Left ventricle myocardium inferior (tissue), 1 donor: Measurements from ENCODE around the gene ARL13B. TPM values are rescaled to one million over a fixed set of nuclear protein-coding genes. Genes with fewer than 3 reads are reported as not detected.

Experiments used
- DNase-seq: peaks from one replicate; pipeline ENCODE4 v3.0.0-alpha.2; 2020
- H3K27ac ChIP-seq: fragments of 200-600 bp; replicated peaks from 2 replicates; pipeline ENCODE4 v1.8.0; 2021
- H3K27me3 ChIP-seq: fragments of 200-600 bp; 2 replicates; pipeline ENCODE4 v1.8.0; 2021; ENCODE audit warnings: low read depth
- H3K36me3 ChIP-seq: fragments of 200-600 bp; 2 replicates; pipeline ENCODE4 v1.8.0; 2021
- H3K4me1 ChIP-seq: fragments of 200-600 bp; 2 replicates; pipeline ENCODE4 v1.8.0; 2021
- H3K4me3 ChIP-seq: fragments of 200-600 bp; 2 replicates; pipeline ENCODE4 v1.8.0; 2021; ENCODE audit warnings: mild to moderate bottlenecking, moderate library complexity
- H3K9me3 ChIP-seq: fragments of 200-600 bp; replicated peaks from 2 replicates; pipeline ENCODE4 v1.8.0; 2021
- intact Hi-C: fragments of 100-400 bp; cut with micrococcal nuclease; formaldehyde crosslinking; loops from one replicate; pipeline ENCODE4 v1.11.0; 2022
- total RNA-seq: library from RNA; stranded (reverse); fragmentation: NEBNext Ultra II Directional; extraction: Animal tissue kit (Norgen Biotek cat#: 25700); gene quantifications from one replicate; pipeline ENCODE4 v1.2.1, GENCODE V29; 2021
- TF ChIP-seq, protein P1 (sequence below): fragments of 200-600 bp; IDR thresholded peaks from 2 replicates; pipeline ENCODE4 v1.8.0; 2021; ENCODE audit warnings: antibody characterized with exemption, mild to moderate bottlenecking, borderline replicate concordance
- donor health status: DM: no; HTN: yes; CAD: no; lungs with severe emphysema.

ARL13B gene
- total RNA-seq, 1 donor from 2014 or later: 5.6 TPM

DNA sequence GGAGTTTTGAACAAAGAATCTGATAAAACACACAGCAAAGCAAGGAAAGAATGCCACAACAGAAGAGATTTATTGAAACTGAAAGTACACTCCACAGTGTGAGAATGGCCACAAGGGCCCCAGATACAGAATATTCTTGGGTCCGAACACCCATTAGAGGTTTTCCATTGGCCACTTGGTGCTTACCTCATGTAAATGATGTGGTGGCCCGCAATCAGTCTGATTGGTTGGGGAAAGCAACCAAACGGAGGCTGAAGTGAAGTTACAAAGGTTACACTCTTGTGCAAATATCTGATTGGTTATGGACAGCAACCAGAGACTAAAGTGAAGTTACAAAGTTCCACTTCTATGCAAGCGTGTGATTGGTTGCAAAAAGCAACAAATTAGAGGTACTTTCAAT lies 103.3 kb downstream of the ARL13B start:
- intact Hi-C loops: no loop called here

DNA sequence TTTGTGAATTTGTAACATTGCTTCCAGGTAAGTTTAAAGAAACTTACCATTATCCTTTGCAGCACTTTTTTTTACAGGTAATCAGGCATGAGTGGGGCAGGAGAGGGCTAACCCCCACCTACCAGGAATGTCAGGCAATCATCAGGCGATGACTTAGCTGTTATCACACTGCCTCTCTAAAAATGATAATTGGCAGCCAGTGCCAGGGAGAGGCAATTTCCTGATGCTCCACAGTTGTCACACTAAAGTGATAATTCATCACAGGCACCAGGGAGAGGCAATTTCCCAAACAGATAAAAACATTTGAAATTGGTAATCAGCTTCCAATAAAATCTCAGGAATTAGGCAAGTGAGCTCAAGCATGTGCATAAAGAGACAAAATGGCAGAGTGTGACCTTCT lies 109.2 kb downstream of the ARL13B start:
- Histone ChIP-seq H3K4me1 (no peaks in the 10 kb centered on the region), H3K9me3 (no peaks in the 10 kb centered on the region), H3K27me3 (no peaks in the 10 kb centered on the region), H3K27ac (no peak overlapping the region), H3K36me3 (peaks cover 48% of the 10 kb centered on the region), H3K4me3 (no peak overlapping the region)
- intact Hi-C loops: no loop called here
- TF ChIP-seq, protein P1, sequence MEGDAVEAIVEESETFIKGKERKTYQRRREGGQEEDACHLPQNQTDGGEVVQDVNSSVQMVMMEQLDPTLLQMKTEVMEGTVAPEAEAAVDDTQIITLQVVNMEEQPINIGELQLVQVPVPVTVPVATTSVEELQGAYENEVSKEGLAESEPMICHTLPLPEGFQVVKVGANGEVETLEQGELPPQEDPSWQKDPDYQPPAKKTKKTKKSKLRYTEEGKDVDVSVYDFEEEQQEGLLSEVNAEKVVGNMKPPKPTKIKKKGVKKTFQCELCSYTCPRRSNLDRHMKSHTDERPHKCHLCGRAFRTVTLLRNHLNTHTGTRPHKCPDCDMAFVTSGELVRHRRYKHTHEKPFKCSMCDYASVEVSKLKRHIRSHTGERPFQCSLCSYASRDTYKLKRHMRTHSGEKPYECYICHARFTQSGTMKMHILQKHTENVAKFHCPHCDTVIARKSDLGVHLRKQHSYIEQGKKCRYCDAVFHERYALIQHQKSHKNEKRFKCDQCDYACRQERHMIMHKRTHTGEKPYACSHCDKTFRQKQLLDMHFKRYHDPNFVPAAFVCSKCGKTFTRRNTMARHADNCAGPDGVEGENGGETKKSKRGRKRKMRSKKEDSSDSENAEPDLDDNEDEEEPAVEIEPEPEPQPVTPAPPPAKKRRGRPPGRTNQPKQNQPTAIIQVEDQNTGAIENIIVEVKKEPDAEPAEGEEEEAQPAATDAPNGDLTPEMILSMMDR: no peak
- DNase-seq: no peak

More for the DNA sequence above, 103.3 kb downstream of the ARL13B start:
- TF ChIP-seq, protein P1: no peak
- Histone ChIP-seq H3K4me1 (peaks cover 7% of the 10 kb centered on the region), H3K4me3 (no peak overlapping the region), H3K36me3 (peaks cover 21% of the 10 kb centered on the region), H3K27ac (no peak overlapping the region), H3K27me3 (no peaks in the 10 kb centered on the region), H3K9me3 (no peaks in the 10 kb centered on the region)
- DNase-seq: no peak

DNA sequence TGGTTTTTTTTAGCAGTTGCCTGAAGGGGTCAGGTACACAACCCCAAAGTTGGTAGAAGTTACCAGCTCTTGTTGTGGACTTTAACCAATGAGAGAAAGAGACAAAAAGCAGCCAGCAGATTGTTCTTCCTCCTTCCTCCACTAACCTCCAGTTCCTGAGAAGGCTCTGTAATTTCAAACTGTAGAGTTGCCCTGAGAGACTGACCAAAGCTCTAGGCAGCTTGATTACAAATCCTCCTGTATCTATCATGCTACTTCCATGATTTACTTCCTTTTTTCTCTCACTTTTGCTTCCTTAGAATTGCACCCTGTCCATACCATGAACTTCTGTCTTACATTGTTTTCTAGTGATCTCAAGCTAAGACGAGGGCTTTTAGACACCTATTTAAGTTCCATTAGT lies 112.1 kb downstream of the ARL13B start:
- H3K4me3 ChIP-seq: no peak overlapping the region
- H3K9me3 ChIP-seq: no peaks in the 10 kb centered on the region
- H3K36me3 ChIP-seq: peaks cover 59% of the 10 kb centered on the region
- intact Hi-C loops: no loop called here
- no peak for DNase-seq
- no peak overlapping the region for H3K27ac ChIP-seq
- TF ChIP-seq, protein P1: no peak
- H3K4me1 ChIP-seq: no peaks in the 10 kb centered on the region
- H3K27me3 ChIP-seq: no peaks in the 10 kb centered on the region

DNA sequence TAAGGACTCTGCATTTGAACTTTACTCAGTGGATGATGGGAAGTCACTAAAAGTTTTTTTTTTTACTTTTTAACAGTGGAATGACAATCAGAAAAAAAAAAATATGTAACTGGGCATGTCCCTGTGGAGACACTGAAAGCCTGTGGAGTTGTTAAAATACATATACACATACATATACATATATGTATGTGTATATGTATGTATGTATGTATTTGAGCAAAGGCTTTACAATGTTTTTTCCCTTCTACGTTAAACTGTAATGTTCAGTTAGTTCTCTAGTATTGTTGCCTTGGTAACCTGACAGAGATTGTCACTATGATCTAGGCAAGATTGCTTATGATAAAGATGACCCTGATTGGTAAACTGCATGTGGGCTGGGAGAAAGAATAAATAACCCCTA lies 113.2 kb downstream of the ARL13B start:
- Histone ChIP-seq H3K27me3 (no peaks in the 10 kb centered on the region), H3K4me3 (no peak overlapping the region), H3K36me3 (peaks cover 66% of the 10 kb centered on the region), H3K27ac (no peak overlapping the region), H3K4me1 (no peaks in the 10 kb centered on the region), H3K9me3 (no peaks in the 10 kb centered on the region)
- no peak for DNase-seq
- intact Hi-C loops: no loop called here
- TF ChIP-seq, protein P1: no peak

DNA sequence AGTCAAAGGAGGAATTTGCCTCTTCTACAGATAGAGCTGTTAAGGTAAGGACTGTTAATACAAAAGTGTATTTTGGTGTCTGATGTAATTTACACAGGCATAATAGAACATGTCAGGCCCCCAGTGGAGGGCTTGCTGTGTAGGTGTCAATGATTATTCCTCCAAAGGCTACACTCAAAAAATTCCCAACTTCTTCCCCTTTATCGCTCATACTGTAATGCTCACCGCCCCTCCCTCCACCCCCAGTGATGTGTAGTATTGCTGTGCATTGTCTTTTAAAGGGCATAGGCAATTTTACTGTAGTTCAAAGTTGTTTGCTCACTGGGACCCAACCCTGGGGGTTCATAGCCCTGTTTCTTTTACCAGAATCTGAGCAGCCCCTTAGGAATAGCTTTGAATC lies 115.2 kb downstream of the ARL13B start:
- Histone ChIP-seq H3K9me3 (no peaks in the 10 kb centered on the region), H3K27ac (no peak overlapping the region), H3K4me1 (no peaks in the 10 kb centered on the region), H3K27me3 (no peaks in the 10 kb centered on the region), H3K4me3 (no peak overlapping the region), H3K36me3 (peaks cover 77% of the 10 kb centered on the region)
- no peak for DNase-seq
- TF ChIP-seq, protein P1: no peak
- intact Hi-C loops: no loop called here

DNA sequence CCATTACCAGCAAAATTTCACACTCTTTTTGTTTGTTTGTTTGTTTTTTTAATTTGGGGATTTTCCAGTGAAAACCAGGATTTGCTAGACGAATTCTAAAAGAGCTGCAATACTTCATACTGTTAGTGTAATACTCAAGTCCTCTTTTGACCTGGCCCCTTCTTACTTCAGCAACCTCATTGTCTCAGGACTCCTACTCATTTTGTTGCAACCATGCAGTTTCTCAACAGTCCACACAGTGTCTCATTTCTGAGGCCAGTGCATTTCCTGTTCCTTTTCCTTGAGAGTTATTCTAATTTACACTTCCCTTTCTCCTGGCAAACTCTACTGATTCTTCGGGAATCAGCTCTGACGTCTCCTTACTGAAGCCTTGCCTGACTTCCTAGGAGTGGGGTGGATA lies 118.5 kb downstream of the ARL13B start:
- Histone ChIP-seq H3K4me1 (no peaks in the 10 kb centered on the region), H3K27ac (no peak overlapping the region), H3K9me3 (no peaks in the 10 kb centered on the region), H3K27me3 (no peaks in the 10 kb centered on the region), H3K4me3 (no peak overlapping the region), H3K36me3 (peaks cover 77% of the 10 kb centered on the region)
- TF ChIP-seq, protein P1: no peak
- intact Hi-C loops: no loop called here
- DNase-seq: no peak
